Thyroid gland (tissue), 4 donors: Measurements from ENCODE around the gene ATP6V0B.

Source experiments
- POLR2A ChIP-seq, 2 donors: fragments of 450-650 bp; IDR thresholded peaks; one replicate each; pipeline ENCODE4 v1.6.1; 2017; ENCODE audit warnings: antibody characterized with exemption in 2 of 2, mild to moderate bottlenecking in 2 of 2, moderate library complexity in 1 of 2
- TF ChIP-seq, protein P1 (sequence below), 6 experiments: fragments of 200-600 bp in 3 of 6; fragments of 450-650 bp in 3 of 6; sonication (generic) in 3 of 6; IDR thresholded peaks; one replicate each; pipeline ENCODE4 v1.5.1; 2016 to 2019; ENCODE audit warnings: antibody characterized with exemption in 6 of 6, mild to moderate bottlenecking in 2 of 6, inconsistent platforms in 1 of 6, moderate library complexity in 1 of 6

GRCh38 chr1:43983253-43983899 is 8.6 kb downstream of the ATP6V0B start:
- TF ChIP-seq, protein P1, sequence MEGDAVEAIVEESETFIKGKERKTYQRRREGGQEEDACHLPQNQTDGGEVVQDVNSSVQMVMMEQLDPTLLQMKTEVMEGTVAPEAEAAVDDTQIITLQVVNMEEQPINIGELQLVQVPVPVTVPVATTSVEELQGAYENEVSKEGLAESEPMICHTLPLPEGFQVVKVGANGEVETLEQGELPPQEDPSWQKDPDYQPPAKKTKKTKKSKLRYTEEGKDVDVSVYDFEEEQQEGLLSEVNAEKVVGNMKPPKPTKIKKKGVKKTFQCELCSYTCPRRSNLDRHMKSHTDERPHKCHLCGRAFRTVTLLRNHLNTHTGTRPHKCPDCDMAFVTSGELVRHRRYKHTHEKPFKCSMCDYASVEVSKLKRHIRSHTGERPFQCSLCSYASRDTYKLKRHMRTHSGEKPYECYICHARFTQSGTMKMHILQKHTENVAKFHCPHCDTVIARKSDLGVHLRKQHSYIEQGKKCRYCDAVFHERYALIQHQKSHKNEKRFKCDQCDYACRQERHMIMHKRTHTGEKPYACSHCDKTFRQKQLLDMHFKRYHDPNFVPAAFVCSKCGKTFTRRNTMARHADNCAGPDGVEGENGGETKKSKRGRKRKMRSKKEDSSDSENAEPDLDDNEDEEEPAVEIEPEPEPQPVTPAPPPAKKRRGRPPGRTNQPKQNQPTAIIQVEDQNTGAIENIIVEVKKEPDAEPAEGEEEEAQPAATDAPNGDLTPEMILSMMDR (IDR thresholded peaks at IDR 0.05) = no peak
- no peak for TF ChIP-seq POLR2A (IDR thresholded peaks at IDR 0.05)
